Adipose tissue (tissue), 3 donors: Measurements from ENCODE around the gene PKHD1. TPM values are rescaled to one million over a fixed set of nuclear protein-coding genes. Genes with fewer than 3 reads are reported as not detected.
"Not testable (repeated sequence)": the region's sequence is repeated elsewhere in the genome, so short reads cannot be mapped to it uniquely, and the experiment has no call there.

ENCODE experiments used
- H3K27ac ChIP-seq: one replicate; pipeline ENCODE4 v1.5.1; 2013; ENCODE audit warnings: low read depth, low read length
- WGBS, 3 donors: extraction: QIAGEN DNeasy Blood & Tissue Kit; methylation state at CpG; one replicate each; pipeline ENCODE4 v1.1.7; 2013; 5-methylcytosine and 5-hydroxymethylcytosine counted together
- polyA plus RNA-seq, 3 donors: library from polyadenylated mRNA; stranded (reverse); fragments of 200-250 nt; gene quantifications; one replicate each; pipeline ENCODE4 v1.2.3, GENCODE V29; 2013
- donor health status: healthy with polysubstance abuse.
- donor health status: Bipolar disorder and iron deficiency.
- donor health status: healthy.

PKHD1 gene
- polyA plus RNA-seq, 3 donors: 0.01 to 3.3 TPM; not detected in 1

GRCh38 chr6:51959744-51960383 is 127.5 kb downstream of the PKHD1 start:
- WGBS, 3 donors: 12 to 20% (median 14%) methylated on average over 6 of the region's 6 CpGs
- H3K27ac ChIP-seq: no peak overlapping the region

DNA sequence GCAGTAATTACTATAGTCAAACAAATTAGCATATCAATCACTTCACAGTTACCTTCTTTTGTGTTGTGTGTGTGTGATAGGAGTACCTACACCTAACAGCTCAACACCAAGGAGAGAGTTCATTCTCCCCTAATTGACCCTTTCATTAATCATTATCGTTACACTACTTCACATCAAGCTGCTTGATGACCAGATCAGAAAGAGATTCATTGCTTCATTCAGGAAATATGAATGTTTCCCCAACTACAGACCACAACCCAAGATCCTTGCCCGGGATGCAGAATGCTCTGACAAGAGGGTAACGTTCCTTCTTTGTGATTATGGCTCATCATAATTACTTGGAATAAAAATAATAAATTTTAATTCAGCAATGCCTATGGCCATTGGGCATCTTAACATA is 132.7 kb downstream of the PKHD1 start:
- 58 to 77% (median 70%) methylated on average over 3 of the region's 3 CpGs for WGBS, 3 donors
- H3K27ac ChIP-seq: no peak overlapping the region

GRCh38 chr6:51953246-51953645 is 134.2 kb downstream of the PKHD1 start:
- H3K27ac ChIP-seq: no peak overlapping the region

DNA sequence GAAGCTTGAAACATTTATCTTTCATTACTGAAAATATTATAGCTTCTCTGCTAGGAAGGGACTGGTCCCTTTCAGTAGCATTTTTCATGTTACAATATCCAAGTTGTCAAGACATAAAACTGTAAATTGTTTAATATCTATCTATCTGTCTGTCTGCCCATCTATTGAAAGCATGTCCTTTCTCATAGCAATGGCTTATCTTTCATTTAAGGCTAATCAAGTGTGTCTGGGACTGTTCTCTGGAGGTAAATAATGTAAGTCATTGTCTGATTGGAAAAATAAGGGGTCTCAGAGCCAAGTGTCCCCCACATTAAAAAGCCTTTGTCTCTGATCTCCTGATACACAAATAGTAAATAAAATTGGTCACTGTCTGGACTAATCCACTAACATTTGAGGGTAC is 135.5 kb downstream of the PKHD1 start:
- H3K27ac ChIP-seq: no peak overlapping the region

DNA sequence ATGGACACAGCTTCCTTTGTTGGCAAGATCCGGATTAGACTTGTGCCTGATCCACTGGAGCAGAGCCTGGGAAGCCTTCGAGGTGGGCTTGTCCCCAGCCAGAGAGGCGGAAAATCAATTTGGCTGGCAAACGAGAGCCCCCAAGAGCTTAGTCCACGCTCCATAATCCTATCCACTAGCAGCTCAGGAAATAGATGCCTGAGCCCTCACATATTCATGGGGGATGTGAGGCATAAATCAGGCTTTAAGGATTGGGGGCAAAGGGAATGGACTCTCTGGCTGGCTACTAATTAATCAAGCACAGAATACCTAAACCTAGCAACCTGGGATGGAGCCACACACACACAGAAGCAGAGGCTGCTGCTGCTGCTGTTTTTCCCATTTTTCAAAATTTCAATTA is 137.9 kb downstream of the PKHD1 start:
- no peak overlapping the region for H3K27ac ChIP-seq
- 62 to 67% (median 65%) methylated on average over 5 of the region's 5 CpGs for WGBS, 3 donors

GRCh38 chr6:51939695-51940094 is 147.7 kb downstream of the PKHD1 start:
- not testable (repeated sequence) for H3K27ac ChIP-seq
- WGBS, 3 donors: 53 to 62% (median 56%) methylated on average over 2 of the region's 2 CpGs

- WGBS, 3 donors: 57 to 65% (median 60%) methylated on average over 4 of the region's 4 CpGs
These were observed 150.7 kb downstream of the PKHD1 start for GRCh38 chr6:51936531-51937290.

DNA sequence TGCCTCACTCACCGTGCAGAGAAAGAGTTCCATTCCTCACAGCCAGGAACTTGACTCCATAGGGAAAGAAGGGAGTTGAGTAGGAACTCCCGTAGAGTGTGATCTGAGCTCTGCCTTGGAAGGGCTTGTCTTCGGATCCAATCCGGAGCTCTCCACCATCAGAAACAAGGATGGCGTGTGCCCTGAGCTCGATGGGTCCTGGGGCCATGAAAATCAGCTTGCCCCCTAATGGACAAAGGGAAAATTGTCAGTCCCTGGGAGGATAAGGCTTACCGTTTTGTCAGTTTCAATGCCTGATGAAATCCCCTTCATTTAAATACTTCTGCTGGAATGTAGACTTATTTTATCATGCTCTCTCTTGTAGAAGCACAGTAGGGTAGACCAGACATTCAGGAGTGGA is 153.3 kb downstream of the PKHD1 start:
- H3K27ac ChIP-seq: no peak overlapping the region
- WGBS, 3 donors: 65 to 73% (median 71%) methylated on average over 7 of the region's 7 CpGs

More at GRCh38 chr6:51936531-51937290, 150.7 kb downstream of the PKHD1 start:
- H3K27ac ChIP-seq: no peak overlapping the region

- no peak overlapping the region for H3K27ac ChIP-seq
These were observed 154.5 kb downstream of the PKHD1 start for GRCh38 chr6:51932956-51933355.

DNA sequence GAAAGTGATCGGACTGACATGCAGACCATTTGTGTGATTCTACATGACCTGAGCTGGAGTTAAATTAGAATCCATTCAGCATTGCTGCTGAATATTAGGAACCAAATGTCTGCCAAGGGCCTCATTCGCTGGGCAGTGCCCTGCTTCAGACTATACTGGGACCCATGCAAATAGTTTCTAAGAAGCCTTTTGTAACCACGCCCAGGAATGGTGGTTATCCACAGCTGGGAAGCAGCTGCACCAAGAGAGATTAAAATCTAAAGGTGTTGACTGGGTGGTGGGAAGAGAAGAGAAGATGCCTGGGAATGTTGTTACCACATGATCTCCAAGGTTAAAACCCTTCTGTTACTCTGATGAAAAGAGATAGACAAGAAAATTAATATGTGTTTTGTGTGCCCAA is 156.8 kb downstream of the PKHD1 start:
- 86% methylated on average over 3 of the region's 3 CpGs for WGBS, 3 donors
- no peak overlapping the region for H3K27ac ChIP-seq

GRCh38 chr6:51929934-51930574 is 157.4 kb downstream of the PKHD1 start:
- 70 to 88% (median 86%) methylated on average over 5 of the region's 5 CpGs for WGBS, 3 donors
- no peak overlapping the region for H3K27ac ChIP-seq

DNA sequence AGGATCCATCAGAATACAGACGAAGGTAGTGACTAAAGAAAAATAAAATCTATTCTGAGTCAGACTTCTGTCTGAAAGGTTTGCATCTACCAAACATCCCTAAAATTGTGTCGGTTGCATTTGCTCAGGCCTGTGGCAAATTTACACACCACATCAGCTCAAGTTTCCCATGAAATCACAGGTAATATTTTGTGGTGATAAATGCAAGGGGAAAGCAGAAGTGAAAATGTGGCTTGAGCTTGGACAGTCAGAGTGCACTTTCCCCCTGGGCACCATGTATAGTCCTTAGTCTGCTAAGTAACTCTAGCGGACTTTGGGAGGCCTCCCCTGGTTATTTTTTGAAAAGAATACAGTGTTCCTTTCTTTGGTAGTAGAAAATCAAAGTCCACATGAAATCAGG is 159.1 kb downstream of the PKHD1 start:
- no peak overlapping the region for H3K27ac ChIP-seq
- WGBS, 3 donors: 71 to 82% (median 72%) methylated on average over 3 of the region's 3 CpGs

- 58 to 93% (median 80%) methylated on average over 1 of the region's 1 CpG for WGBS, 3 donors
- H3K27ac ChIP-seq: no peak overlapping the region
These were observed 160.0 kb downstream of the PKHD1 start for GRCh38 chr6:51927450-51927849.

- H3K27ac ChIP-seq: no peak overlapping the region
- WGBS, 3 donors: 80 to 84% (median 82%) methylated on average over 5 of the region's 5 CpGs
These were observed 161.3 kb downstream of the PKHD1 start for GRCh38 chr6:51926125-51926524.

GRCh38 chr6:51922479-51922878 is 164.9 kb downstream of the PKHD1 start:
- 88 to 94% (median 91%) methylated on average over 9 of the region's 9 CpGs for WGBS, 3 donors
- H3K27ac ChIP-seq: not testable (repeated sequence)

DNA sequence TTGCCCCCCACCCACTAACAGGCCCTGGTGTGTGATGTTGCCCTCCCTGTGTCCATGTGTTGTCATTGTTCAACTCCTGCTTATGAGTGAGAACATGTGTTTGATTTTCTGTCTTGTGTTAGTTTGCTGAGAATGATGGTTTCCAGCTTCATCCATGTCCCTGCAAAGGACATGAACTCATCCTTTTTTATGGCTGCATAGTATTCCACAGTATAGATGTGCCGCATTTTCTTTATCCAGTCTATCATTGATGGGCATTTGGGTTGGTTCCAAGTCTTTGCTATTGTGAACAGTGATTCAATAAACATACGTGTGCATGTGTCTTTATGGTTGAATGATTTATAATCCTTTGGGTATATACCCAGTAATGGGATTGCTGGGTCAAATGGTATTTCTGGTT is 169.1 kb downstream of the PKHD1 start:
- H3K27ac ChIP-seq: not testable (repeated sequence)
- 90 to 96% (median 91%) methylated on average over 2 of the region's 2 CpGs for WGBS, 3 donors

- no peak overlapping the region for H3K27ac ChIP-seq
- WGBS, 3 donors: 85 to 91% (median 91%) methylated on average over 1 of the region's 1 CpG
These were observed 172.3 kb downstream of the PKHD1 start for GRCh38 chr6:51915098-51915497.

DNA sequence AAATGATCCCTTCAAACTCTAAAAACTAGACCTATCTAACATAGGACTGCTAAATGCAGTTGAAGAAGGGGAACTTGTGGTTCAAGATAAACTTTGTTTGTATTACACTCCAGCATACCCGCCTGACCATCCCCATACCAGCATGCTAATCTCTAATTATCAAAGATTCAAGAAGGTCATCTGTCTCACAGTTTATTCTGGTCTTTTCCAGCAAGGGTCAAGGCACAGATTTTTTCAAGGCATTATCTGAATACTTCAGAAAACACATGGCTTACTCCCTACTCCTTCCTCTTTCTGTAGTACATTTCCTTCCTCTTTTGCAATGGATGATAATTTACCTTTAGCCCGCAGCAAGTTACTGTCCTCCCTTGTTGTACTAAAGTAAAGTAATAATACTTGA is 174.1 kb downstream of the PKHD1 start:
- H3K27ac ChIP-seq: no peak overlapping the region

DNA sequence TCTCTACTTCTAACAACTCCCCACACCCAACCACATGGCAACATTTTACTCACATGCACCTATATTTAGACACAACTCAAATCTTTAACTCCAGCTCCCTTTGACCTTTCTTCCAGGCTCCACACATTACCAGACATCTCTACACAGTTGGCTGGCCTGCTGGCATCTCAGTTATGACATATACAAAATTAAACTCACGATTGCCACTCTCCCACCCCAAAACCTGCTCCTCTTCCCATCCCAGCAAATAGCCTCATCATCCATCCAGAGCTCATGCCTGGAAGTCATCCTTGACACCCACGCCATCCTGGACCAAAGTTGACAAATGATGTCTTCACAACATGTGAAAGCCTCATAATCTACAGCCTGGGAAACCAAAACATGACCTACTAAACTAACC is 176.6 kb downstream of the PKHD1 start:
- 58 to 75% (median 61%) methylated on average over 2 of the region's 2 CpGs for WGBS, 3 donors

More for the DNA sequence above, 174.1 kb downstream of the PKHD1 start:
- 21 to 51% (median 33%) methylated on average over 2 of the region's 2 CpGs for WGBS, 3 donors

GRCh38 chr6:51908243-51908642 is 179.2 kb downstream of the PKHD1 start:
- no peak overlapping the region for H3K27ac ChIP-seq

More for the DNA sequence above, 176.6 kb downstream of the PKHD1 start:
- H3K27ac ChIP-seq: no peak overlapping the region
